NCI-H526 (cell line): ENCODE data around the gene SERAC1.
A peak's percentile ranks its signal among the peaks of the same experiment; 100 is the strongest.
"Not testable (repeated sequence)": the region's sequence is repeated elsewhere in the genome, so short reads cannot be mapped to it uniquely, and the experiment has no call there.

Experiments
- DNase-seq, 2 experiments: peaks; one replicate each; lab custom pipeline; 2025; lab: John Stamatoyannopoulos, UW

SERAC1 gene

DNA sequence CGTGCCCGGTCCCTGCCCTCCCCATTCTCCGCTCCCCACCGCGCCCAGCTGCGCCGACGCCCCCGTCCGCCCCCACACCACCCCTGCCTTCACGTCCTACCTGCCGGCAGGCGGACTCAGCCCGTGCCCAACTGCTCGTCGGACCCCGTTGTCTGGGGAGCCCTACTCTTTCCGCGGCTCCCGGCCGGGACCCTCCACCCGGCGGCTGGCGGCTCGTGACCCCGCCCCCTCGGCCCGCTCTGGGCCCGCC lies at the start of gene SERAC1:
TSS of gene SERAC1 (minus strand) at position 223 of the 250 bp plus-strand sequence. CDS start 9,899 bp downstream, outside the sequence.
- DNase-seq, result no peak

DNA sequence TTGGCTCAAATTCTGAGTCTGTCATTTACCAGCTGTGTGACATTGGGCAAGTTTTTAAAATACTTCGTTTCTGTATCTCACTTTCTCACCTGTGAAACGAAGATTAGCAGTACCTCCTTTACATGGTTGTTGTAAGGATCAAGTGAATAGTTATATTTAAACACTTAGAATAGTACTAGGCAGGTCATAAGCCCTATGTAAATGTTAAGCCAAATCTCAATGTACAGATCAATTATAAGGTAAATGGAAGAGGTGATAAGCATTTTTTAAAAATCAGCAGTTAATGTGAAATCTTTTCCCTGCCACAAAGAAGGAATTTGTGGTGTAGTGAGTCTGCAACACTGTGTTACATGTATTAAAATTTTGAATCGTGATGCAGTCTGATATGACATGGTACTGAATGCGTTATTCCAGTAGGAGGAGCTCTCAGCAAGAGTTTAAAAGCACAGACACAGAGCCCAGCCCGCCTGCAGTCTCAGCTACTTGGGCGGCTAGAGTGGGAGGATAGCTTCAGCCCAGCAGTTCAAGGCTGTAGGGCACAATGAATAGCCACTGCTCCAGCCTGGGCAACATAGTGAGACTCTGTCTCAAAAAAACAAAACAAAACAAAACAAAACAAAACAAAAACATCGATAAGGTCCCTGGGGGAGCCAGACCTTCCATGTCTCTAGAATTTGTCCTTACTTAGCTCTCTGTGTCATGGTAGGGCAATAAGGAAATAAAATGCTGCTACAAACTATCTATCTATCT lies 46.0 kb upstream of the SERAC1 start:
- DNase-seq, result peak; percentile 48 to 89

DNA sequence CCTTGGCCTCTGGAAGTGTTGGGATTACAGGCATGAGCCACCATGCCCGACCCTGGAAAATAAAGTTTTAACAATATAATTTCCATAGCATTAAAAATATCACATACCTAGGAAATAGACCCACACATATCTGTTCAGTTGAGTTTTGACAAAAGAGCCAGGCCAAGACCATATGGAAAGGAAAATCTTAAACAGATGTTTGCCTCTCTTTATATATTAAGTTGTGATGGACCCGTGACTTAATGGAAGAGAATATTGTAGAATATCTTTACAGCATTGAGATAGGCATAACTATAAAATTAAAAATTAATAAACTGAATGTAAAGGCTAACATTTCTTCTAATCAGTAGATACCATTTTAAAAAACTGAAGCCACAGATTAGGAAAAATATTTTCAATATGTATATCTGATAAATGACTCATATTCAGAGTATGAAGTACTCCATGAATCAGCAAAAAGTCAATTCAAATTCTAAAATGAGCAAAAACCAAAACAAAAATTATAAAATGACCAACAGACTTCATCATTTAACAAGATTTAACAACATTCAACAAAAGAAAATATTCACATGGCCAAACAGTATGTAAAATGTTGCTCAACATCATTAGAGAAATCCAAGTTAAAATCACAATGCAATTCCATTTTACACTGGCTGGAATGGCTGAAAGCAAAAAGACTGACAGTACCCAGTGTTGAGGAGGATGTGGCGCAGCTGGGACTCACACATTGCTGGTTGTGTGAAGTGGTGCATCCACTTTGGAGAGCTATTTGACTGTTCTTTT lies 43.4 kb upstream of the SERAC1 start:
- DNase-seq, result no peak

DNA sequence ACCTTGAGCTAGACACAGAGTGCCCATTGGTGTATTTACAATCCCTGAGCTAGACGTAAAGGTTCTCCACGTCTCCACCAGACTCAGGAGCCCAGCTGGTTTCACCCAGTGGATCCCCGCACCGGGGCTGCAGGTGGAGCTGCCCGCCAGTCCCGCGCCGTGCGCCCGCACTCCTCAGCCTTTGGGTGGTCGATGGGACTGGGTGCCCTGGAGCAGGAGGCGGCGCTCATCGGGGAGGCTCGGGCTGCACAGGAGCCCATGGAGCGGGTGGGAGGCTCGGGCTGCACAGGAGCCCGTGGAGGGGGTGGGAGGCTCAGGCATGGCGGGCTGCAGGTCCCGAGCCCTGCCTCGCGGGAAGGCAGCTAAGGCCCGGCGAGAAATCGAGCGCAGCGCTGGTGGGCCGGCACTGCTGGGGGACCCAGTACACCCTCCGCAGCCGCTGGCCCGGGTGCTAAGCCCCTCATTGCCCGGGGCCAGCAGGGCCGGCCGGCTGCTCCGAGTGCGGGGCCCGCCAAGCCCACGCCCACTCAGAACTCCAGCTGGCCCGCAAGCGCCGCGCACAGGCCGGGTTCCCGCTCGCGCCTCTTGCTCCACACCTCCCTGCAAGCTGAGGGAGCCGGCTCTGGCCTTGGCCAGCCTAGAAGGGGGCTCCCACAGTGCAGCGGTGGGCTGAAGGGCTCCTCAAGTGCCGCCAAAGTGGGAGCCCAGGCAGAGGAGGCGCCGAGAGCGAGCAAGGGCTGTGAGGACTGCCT lies 41.7 kb upstream of the SERAC1 start:
- not testable (repeated sequence) for DNase-seq

DNA sequence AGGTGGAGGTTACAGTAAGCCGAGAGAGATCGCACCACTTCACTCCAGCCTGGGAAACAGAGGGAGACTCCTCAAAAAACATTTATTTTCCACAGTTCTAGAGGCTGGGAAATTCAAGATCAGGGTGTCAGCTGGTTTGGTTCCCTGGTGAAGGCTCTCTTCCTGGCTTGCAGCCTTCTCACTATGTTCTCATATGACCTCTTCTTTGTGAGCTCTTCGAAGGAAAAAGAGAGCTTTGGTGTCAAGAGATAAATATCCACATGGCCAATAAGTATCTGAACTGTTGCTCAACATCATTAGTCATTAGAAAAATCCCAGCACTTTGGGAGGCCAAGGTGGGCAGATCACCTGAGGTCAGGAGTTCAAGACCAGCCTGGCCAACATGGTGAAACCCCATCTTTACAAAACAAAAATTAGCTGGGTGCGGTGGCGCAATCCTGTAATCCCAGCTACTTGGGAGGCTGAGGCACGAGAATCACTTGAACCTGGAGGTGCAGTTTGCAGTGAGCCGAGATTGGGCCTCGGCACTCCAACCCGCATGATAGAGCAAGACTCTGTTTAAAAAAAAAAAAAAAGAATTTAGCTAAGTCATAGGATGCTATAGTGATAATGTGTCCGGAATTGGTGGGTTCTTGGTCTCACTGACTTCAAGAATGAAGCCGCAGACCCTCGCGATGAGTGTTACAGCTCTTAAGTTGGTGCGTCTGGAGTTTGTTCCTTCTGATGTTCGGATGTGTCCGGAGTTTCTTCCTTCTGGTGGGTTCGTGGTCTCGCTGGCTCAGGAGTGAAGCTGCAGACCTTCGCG lies 40.4 kb upstream of the SERAC1 start:
- not testable (repeated sequence) for DNase-seq

DNA sequence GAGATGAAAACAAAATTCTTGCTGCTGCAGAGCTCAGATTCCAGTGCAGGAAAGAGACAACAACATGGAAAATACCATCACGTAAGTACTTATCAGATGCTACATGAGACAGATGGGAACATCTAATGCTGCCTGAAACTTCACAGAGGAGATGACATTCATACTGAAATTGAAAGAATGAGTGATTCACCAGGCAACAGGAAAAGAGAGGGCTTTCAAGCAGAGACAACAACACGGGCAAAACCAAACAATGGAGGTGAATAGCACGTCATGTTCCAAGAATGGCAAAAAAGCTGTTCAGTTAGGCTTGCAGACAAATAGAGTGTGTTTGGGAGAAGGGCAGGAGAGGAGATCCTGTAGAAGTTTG lies 39.3 kb upstream of the SERAC1 start:
- DNase-seq, result no peak

DNA sequence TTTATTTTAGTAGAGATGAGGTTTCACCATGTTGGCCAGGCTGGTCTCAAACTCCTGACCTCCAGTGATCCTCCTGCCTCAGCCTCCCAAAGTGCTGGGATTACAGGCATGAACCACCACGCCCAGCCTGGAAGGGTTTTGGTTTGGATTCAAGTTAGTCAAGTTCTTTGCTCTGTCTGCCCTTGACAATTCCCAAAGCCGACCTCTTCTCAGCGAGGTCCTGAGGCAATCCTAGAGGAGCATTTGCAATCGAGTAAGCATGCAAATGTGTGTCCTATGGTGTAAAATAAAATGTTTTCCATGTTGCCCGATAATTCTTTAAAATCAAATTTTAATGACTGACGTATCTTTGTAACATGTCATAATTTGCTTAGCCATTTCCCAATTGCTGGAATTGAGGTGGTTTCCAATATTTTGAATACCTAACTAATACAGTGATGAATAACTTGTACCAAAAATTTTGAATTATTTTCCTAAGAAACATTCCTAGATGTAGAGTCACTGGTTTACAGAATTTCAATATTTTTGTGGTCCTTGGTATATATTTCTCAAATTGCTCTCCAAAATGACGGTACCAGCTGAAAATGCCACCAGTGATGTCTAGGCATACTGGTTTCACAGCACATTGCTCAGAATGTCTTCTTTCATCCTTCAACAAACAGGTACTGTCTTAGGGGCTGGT lies 38.8 kb upstream of the SERAC1 start:
- DNase-seq, result no peak

DNA sequence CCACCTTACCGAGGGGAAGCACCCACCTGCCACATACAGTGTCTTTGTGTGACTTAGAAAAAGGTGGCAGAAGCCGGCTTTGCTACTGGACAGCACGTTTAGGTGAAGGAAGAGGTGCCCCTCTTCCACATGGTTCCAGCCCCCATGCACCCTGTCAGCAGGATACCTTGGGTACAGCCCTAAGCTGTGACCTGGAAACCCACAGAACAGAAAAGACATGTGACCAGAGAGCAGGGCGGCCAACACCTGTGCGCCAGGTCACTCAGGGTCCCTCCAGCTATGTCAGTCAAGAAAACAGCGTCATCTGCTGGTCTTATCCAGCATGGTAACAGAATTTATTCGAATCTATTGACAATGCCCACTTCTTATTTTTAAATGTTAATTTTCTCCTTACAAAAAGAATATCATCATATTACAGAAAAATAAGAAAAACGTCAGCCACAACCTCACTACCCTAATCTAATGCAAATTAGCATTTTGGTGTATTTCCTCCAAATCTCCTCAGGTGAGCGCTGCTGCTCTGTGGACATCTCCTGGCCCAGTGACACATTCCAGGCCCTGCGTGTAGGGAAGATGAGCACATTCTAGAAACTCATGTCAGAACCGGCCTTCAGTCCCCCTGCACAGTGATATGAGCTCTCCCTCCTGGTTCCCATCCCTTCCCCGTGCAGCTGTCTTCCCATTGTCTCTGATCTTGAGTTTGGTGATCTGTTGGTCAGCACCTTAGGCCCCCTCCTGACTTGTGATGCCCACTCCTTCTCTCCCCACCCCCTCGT lies 37.3 kb upstream of the SERAC1 start:
- DNase-seq, result peak in 1 of 2 experiments; percentile 43

DNA sequence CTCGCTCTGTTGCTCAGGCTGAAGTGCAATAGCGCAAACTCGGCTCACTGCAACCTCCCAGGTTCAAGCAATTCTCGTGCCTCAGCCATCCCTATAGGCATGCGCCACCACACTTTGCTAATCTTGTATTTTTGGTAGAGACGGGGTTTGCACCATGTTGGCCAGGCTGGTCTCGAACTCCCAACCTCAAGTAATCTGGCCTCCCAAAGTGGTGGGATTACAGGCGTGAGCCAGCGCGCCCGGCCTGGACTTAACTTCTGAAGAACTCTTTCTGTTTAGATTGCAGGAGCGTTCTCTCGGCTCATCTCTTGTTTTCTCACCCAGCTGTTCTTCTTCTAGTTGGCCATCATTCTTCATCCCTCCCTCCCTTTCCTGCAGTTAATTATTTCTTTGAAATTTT lies 30.4 kb upstream of the SERAC1 start:
- no peak for DNase-seq

DNA sequence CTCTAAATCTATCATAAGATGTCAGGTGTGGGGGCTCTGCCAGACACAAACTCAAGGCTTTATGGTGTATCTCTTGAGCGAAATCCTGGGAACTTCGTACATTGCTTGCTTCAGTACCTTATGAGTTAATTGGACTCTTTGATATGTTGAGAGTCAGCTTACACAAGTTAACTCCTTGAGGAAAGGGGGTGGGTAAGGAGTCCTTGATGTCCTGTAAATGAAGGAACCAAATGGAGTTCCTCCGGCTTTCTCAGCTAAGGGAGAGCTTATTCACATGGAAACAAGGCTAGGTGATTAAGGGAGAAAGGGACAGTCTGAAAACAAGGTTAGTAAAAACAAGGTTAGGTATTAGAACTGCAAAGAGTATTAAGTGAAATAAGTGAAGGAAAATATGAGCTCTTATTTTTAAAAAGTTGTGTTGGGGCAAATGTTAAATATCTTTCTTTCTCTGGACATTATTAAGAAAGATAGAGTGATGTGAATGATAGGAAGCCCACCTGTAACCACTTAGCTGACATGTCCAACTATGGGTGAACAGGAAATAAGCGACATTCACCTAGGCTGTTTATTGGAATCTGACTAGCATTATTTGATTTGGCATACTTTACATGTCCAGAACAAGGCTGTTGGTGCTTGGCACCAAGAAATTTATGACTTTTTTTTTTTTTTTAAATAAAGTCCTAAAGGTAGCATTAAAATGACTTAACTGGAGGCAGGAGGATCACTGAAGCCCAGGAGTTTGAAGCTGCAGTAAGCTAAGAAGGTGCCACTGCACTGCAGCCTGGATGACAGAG lies 26.6 kb upstream of the SERAC1 start:
- DNase-seq, result no peak

DNA sequence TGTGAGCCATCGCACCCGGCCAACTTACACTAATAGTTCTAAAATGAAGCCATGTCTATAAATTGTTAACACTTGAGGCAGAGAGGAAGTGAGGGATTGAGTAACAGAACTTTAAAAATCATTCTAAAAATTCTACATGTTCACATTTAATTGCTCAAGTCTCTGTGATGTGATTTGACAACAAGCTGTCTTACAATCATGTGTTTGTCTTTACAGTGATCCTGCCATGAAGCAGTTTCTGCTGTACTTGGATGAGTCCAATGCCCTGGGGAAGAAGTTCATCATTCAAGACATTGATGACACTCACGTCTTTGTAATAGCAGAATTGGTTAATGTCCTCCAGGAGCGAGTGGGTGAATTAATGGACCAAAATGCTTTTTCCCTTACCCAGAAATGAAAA lies 23.7 kb upstream of the SERAC1 start:
- no peak for DNase-seq

DNA sequence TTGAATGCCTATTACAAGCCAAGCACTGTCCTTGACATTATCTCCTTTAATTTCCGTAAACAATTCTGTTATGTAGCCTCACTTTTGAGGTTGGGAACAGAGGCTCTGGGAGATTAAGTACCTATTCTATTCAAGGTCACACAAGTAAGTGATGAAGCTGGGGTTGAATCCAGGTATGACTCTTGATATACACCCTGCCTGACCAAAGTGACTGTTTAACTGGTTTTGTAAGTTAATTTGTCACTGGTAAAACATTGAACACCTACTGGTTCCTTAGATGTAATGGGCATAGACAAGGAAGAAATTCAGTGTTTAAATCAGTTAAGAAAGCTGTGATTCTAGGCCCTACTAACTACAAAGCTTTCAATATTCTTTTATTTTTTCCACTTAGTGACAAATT lies 23.0 kb upstream of the SERAC1 start:
- no peak for DNase-seq

DNA sequence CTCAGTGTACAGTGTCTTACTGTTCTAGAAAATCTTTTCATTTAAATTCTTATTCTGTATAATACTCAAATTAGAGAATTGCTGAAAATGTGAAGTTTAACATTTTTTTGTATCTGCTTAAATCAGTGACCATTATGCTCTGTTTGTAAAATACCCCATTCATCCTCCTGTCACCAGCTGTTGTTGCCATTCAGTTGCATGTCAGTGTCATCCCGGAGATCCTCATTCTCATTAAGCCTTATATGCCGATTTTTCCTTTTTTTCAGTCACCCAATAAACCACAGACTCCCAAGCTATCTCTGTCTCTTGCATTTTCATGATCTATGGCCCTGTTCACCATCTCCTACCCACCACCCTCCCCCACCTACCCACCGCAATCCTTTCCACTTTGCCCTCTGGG lies 20.5 kb upstream of the SERAC1 start:
- no peak for DNase-seq

DNA sequence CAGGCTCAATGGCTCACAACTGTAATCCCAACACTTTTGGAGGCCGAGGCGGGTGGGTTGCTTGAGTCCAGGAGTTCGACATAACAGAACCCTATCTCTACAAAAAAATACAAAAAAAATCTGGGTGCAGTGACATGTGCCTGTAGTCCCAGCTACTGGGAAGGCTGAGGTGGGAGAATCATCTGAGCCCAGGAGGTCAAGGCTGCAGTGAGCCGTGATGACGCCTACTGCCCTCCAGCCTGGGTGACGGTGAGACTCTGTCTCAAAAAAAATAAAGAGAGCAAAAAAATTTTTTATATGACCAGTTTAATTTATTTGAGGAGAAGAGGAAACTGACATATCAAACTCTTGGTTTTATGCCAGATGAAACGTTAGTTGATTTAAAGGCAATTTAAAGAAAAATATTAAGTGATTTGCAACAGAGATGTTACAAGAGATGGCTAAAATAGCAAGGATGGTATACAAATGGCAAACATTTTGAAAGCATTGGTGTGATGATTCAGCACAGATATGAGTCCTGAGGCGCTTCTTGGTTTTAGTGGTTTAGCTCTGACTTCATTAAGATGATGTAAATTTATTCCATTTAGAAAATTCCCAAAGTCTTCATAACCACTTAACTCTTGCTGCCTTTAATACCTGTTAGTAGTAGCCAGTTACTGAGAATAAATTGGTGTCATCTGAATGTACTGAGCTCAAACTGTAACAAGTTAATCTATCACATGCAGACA lies 17.8 kb upstream of the SERAC1 start:
- DNase-seq, result no peak

DNA sequence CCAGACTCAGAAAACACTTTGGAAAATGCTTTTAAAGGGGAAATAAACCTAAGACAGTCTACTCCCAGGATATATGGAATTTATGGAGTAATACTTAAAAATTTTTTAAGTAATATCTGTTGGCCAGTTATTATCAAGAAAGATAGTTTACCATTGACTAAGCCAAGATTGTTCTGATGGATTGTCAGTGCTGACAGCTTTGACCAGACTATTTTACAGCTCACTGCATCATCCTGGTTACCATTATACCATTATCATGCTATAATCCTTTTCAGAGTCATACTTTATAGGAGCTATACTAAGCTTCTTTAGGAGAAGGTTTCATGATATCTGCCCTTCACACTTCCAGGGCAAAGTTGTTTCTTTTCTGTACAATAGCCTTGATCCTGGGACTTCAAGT lies 16.5 kb upstream of the SERAC1 start:
- DNase-seq, result no peak

DNA sequence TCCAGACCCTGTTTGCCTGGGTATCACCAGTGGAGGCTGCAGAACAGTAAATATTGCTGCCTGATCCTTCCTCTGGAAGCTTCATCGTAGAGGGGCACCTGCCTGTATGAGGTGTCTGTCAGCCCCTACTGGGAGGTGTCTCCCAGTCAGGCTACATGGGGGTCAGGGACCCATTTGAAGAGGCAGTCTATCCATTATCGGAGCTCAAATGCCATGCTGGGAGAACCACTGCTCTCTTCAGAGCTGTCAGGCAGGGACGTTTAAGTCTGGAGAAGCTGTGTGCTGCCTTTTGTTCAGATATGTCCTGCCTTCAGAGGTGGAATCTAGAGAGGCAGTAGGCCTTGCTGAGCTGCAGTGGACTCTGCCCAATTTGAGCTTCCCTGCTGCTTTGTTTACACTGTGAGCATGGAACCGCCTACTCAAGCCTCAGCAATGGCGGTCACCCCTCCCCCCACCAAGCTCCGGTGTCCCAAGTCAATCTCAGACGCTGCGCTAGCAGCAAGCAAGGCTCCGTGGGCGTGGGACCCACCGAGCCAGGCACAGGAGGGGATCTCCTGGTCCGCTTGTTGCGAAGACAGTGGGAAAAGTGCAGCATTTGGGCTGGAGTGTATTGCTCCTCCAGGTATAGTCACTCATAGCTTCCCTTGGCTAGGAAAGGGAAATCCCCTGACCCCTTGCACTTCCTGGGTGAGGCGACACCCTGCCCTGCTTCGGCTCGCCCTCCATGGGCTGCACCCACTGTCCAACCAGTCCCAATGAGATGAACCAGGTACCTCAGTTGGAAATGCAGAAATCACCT lies 15.3 kb upstream of the SERAC1 start:
- not testable (repeated sequence) for DNase-seq

DNA sequence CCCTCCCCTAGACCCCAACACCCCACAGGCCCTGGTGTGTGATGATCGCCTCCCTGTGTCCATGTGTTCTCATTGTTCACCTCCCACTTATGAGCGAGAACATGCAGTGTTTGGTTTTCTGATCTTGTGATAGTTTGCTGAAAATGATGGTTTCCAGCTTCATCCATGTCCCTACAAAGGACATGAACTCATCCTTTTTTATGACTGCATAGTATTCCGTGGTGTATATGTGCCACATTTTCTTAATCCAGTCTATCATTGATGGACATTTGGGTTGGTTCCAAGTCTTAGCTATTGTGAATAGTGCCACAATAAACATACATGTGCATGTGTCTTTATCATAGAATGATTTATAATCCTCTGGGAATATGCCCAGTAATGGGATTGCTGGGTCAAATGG lies 9.7 kb upstream of the SERAC1 start:
- not testable (repeated sequence) for DNase-seq

DNA sequence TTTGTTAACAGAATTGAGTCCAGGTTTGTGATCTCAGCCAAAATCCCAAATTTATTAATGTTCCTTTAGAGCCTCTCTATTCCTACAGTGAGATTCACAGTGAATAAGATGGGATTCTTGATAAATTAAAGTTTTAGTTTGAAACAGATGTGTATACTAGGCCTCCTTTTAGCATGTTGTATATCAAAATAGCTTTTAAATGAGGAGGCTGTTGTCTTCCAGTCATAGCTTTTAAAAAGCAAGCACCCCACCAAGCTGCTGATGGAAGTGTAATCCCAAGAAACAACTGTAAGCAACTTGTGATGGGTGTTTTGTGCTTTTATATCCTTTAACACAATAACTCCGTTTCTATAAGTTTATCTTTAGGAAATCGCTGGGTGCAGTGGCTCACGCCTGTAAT lies 7.0 kb upstream of the SERAC1 start:
- no peak for DNase-seq

DNA sequence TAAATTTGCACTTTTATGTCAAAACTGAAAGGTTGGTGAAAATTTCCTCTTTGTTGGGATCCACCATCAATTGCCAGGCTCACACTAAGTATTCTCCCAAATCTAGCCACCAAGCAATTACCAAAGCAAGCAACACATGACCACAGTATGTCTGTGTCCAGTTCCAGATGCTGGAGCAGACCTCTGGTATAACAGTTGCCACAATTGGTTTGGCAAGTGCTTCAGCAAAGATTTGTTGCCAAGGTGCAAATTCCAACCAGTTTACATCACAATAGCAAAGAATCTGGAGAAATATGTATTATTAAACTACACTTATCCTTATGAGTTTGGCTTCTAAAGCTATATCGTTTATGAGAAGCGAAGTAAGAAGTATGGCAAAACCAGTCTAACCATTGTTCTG lies 6.5 kb upstream of the SERAC1 start:
- DNase-seq, result no peak
